Stimulated activated CD4-positive, alpha-beta T cell treated with anti-CD3 and anti-CD28 coated beads, Interleukin-1b, Interleukin-23, amount 100 ng/mL, for 48 hours (primary cell): ENCODE results near the gene RPUSD3.
A peak's percentile ranks its signal among the peaks of the same experiment; 100 is the strongest.

ENCODE experiments used
- DNase-seq: peaks from one replicate; pipeline ENCODE4 v3.0.0-alpha.2; 2020

Gene RPUSD3

DNA sequence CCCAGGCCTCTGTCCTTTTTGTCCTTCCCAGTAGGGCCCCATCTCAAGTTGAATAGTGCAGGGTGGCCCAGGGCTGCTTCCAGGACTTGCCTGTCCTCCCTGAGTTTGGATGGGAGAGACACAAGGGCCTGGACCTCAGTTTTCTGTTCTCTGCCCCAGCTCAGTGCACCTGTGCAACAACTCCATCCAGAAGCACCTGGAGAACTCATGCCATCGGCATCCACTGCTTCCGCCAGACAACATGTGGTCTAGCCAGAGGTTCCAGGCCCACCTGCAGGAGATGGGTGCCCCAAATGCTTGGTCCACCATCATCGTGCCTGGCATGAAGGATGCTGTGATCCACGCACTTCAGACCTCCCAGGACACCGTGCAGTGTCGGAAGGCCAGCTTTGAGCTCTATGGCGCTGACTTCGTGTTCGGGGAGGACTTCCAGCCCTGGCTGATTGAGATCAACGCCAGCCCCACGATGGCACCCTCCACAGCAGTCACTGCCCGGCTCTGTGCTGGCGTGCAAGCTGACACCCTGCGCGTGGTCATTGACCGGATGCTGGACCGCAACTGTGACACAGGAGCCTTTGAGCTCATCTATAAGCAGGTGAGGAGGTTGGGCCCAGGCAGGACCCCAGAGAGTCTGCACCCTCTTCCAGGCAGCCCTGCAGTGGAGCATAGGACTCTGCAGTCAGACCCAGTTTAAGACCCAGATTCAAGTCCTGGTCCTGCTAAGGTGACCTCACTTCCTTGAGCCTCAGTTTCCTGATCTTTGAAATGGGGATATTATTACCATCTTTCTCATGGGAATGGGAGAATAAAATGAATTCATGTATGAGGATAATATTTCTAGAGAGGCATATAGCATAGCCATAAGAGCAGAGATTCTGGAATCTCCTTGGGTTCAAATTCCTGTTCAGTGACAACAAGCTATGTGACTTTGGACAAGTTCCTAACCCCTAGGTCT, 14.7 kb downstream of the RPUSD3 start:
- no peak for DNase-seq

DNA sequence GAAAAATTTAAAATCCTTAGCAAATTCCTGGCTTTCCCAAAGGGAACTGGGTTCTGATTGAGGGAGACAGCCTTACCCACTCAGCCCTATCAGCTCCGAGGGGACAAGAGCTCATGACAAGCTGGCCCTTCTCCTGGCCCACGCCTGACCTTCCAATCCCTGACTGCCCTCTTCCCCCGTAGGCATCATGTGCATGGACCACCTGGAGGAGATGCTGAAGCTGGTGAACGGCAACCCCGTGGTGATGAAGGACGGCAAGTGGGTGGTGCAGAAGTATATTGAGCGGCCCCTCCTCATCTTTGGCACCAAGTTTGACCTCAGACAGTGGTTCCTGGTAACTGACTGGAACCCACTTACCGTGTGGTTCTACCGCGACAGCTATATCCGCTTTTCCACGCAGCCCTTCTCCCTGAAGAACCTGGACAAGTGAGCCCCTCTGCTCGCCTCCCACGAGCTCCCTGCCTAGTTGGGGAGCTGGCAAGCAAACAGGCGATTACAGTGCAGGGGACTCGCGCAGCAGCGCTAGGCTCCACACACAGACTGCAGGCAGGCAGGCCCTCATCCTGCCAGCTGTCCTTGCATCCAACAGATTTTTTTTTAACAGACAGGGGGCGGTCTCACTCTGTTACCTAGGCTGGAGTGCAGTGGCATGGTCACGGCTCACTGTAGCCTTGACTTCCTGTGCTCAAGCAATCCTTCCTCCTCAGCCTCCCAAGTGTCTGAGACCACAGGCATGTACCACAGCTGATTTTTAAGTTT, 16.8 kb downstream of the RPUSD3 start:
- peak; percentile 26 for DNase-seq

DNA sequence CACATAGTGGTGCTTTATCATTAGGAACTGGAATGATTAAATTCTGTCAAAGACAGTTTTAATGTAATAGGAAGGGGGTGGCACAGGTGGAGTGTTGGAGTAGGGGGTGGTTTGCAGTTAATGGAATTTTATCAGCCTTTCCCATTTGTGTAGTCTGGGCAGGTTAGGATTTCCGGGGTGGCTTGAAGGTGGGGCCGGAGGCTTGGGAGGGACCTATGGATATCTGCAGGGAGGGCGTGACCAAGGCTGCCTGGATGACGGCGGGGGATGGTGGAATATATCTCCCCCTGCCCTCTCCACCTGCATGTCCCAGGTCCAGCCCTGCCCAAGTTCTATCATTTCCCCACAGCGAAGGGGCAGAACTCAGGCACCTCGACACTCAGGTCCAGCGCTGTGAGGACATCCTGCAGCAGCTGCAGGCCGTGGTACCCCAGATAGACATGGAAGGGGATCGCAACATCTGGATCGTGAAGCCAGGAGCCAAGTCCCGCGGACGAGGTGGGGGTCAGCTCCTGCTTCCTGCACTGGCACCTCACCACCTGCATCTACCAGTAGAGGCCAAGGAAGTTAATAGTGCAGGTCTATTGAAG, 18.3 kb downstream of the RPUSD3 start:
- DNase-seq, result no peak

GRCh38 chr3:9820946-9821345, 22.9 kb downstream of the RPUSD3 start:
- DNase-seq, result no peak

- no peak for DNase-seq
Observed at GRCh38 chr3:9820543-9820942, 23.3 kb downstream of the RPUSD3 start.

GRCh38 chr3:9818666-9819335, 25.0 kb downstream of the RPUSD3 start:
- no peak for DNase-seq

DNA sequence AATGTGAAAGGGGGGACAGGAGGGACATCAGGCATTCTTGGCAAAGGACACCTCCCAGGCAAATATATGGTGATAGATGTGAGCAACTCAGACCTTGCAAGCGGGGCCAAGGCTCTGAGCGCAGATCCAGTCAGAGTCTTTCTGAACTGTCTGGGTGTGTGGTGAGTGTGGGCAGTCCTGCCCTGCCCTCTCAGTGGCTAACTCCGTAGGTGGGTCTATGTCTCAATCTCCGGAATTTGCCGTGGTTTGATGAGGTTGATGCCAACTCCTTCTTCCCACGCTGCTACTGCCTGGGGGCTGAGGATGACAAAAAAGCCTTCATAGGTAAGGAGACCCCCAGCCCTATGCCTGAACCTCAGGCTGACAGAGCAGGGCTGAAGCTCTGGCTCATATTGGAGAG, 26.4 kb downstream of the RPUSD3 start:
- no peak for DNase-seq

GRCh38 chr3:9815986-9816385, 27.8 kb downstream of the RPUSD3 start:
- no peak for DNase-seq

DNA sequence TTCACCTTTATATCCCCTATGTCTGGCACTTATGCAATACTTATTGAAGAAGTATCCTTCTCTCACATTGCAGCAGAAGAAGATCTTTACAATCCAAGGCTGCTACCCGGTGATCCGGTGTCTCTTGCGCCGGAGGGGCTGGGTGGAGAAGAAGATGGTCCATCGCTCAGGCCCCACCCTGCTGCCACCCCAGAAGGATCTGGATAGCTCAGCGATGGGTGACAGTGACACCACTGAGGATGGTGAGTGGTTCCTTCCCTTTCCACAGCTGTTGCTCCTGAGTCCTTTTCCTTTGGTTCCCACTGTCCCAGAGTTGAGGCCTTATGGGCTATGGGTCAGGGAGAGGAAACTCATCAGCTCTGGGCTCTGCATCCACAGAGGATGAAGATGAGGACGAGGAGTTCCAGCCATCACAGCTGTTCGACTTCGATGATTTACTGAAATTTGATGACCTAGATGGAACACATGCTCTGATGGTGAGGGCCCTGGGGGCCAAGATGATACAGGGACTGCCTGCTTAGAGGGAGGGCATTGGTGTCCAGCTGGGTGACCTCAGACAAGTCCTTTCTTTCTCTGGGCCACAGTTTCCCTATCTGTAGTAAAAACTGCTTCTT, 30.8 kb downstream of the RPUSD3 start:
- DNase-seq, result no peak

GRCh38 chr3:9810846-9811245, 33.0 kb downstream of the RPUSD3 start:
- DNase-seq, result no peak

GRCh38 chr3:9810433-9810770, 33.4 kb downstream of the RPUSD3 start:
- no peak for DNase-seq

DNA sequence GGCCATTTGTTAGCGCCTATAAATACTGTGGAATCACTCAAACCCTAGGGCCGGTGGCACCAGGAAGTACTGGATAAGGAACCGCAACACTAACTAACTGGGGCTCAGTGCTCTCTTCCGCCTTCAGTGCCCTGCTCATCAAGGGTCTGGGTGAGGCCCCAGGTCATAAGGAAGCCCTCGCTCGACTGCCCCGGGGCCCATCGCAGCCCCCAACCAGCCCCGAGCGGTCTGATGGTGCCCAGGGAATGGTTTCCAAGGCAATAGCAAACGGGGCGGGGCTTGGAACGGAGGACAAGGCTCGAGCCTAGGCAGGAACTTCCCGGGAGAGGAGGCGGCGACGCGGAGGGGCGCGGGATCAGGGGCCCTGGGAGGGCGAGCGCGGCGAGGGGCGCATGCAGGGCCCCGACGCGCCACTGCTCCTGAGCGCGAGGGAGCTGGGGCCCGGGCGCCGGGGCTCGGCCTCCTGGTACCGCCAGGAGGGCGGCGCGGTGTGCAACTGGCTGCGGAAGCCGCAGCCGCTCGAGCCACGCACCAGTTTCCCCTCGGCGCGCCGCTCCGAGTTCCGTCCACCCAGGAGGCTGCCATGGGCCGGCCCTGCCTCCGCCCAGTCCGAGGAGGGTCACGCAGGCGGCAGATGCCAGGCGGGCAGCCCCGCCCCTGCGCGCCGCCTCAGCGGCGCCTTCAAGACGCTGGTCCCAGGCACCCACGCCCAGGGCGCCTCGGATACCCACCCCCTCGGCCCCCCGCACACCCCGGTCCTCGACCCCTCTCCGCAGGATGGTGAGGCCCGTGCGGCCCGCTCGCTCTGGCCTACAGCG, 34.0 kb downstream of the RPUSD3 start, which contains the start of gene TTLL3:
TSS of gene TTLL3 (plus strand) at position 648 of the 818 bp plus-strand sequence. CDS start 400 bp downstream, outside the sequence.
- peak; percentile 25 for DNase-seq

- no peak for DNase-seq
Observed at GRCh38 chr3:9809239-9809614, 34.6 kb downstream of the RPUSD3 start.

DNA sequence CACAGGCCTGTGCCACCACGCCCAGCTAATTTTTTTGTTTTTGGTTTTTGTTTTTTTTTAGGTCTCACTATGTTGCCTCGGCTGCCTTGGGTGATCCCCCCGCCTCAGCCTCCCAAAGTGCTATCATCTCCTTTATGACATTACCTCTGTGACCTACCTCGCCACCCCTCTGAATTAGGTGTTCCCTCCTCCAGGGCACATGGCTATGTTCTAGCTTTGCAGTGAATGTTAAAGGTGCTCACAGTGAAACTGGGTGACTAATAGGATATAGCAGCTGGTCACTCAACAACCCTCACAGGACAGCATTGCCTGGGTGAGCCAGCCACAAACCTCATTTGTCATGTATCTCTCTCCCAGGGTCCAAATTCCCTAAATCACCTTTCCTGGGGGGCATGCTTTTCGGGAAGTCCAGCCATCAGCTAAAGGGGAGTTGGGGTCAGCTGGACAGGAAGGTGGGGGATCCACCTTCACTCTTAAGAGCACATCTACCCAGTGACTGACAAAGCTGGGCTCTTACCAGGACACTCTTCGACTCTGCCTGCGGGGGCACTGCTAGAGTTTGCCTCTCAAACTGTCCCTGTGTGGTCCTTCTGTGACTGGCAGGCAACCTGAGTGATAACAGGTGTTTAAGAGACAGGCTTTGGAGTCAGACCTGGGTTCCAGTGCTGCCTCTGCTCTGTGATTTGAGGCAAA, 35.3 kb downstream of the RPUSD3 start:
- DNase-seq, result peak; percentile 61

DNA sequence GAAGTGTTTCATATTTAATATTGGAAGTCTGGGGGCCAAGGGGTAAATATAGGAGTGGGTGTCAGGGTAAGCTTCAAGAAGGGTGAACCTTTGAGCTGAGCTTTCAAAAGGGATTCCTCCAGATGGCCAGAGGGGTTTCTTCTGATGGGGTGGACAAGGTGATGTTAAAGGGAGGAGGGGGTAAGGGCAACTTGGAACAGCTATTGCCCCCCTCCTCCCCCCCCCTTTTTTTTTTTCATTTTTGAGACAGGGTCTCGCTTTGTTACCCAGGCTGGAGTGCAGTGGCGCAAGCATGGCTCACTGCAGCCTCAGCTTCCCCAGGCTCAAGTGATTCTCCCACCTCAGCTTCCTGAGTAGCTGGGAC, 35.8 kb downstream of the RPUSD3 start:
- no peak for DNase-seq

- DNase-seq, result no peak
Observed at GRCh38 chr3:9806688-9807589, 36.9 kb downstream of the RPUSD3 start.

GRCh38 chr3:9806137-9806536, 37.7 kb downstream of the RPUSD3 start:
- DNase-seq, result no peak

GRCh38 chr3:9804996-9805395, 38.8 kb downstream of the RPUSD3 start:
- DNase-seq, result no peak

DNA sequence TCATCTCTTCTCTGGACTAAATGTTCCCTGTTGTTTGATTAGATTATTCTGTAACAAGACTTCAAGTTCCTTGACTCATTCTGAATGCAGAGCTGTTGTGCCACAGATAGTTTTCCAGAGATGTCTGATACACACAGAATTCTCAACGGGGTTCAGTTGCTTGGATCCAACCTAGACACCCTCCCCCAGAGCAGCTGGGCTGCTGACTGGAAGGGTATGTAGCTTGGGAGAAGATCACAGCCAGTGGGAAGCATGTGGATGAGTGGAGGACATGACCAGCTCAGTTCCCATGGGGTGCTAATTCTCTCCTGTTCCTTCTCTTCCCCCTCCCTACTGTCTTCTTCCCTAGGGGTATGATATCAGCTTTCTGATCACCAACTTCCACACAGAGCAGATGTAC, 40.3 kb downstream of the RPUSD3 start:
- no peak for DNase-seq

DNA sequence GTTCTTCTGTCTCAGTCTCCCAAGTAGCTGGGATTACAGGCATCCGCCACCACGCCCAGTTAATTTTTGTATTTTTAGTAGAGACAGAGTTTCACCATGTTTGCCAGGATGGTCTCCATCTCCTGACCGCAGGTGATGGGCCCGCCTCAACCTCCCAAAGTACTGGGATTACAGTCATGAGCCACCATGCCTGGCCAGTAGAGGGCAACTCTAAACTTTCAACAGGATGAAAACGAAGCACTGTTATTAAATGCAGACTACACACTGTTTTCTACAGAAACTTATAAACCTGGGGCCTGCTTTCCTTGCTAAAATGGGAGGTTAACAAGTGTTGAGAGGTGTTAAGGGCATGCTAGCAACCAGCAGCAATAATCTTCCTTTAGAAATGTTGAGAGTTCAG, 43.3 kb downstream of the RPUSD3 start:
- no peak for DNase-seq
